Stimulated activated CD8-positive, alpha-beta memory T cell treated with anti-CD3 and anti-CD28 coated beads, Interleukin-7, amount 100 ng/mL, for 24 hours (primary cell): ENCODE data around the gene C12orf60.
"Not testable (repeated sequence)": the region's sequence is repeated elsewhere in the genome, so short reads cannot be mapped to it uniquely, and the experiment has no call there.

Experiments used
- DNase-seq: peaks from one replicate; pipeline ENCODE4 v3.0.0-alpha.2; 2020; ENCODE audit warnings: low read depth

The C12orf60 gene, protein sequence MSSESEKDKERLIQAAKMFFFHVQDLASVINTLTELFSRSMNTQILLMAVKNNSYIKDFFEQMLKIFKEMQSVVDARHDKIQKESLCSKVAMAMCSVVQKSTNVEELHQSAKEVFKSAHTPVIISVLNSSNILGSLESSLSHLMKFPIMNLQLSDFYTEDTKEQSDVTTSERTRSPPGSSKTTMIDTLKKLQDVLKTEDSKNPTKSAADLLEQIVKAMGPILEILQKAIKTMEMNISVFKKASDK

DNA sequence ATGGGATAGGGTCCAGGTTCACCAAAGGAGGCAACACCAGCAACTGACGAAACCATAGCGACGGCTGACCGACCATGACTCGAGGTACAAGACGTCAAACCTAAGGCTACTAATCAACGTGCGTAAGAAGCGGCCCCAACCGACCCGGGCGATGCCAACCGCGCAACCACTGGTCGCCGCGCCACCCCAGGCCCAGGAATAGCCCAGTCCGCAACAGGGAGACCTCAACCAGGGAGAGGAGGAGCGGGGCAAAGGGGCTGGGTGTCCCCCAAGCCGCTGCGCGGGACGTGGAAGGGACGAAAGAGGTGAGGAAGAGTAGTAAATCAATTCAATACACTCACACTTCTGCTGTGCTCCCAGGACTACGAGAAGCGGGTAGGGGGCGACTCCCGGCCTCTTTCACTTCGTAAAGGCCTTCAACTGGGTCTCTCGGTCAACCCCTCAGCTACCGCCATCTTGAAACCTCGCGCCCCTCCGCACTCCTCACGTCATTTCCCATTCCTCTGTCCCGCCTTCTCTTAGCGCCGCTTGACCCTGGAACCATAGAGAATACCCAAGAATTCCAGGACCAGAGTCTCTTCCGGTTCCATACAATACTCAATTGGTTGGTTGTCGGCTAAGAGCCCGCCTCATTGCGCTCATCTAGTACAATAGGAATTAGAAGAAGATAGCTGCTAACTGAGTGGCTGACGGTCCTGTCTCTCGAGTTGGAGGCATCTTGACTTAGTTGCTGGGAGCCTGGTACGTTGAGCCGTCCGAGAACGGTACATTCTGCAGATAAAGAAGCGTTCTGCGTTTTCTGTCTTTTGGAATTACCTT is at the start of gene C12orf60, which contains the start of gene WBP11:
Gene C12orf60 (plus strand): TSS at position 660 of the 819 bp plus-strand sequence. CDS start 19,266 bp downstream, outside the sequence.
Gene WBP11 (minus strand): TSS at position 468 of the 819 bp plus-strand sequence. CDS start 2,095 bp downstream, outside the sequence.
- DNase-seq: peak; percentile 68

DNA sequence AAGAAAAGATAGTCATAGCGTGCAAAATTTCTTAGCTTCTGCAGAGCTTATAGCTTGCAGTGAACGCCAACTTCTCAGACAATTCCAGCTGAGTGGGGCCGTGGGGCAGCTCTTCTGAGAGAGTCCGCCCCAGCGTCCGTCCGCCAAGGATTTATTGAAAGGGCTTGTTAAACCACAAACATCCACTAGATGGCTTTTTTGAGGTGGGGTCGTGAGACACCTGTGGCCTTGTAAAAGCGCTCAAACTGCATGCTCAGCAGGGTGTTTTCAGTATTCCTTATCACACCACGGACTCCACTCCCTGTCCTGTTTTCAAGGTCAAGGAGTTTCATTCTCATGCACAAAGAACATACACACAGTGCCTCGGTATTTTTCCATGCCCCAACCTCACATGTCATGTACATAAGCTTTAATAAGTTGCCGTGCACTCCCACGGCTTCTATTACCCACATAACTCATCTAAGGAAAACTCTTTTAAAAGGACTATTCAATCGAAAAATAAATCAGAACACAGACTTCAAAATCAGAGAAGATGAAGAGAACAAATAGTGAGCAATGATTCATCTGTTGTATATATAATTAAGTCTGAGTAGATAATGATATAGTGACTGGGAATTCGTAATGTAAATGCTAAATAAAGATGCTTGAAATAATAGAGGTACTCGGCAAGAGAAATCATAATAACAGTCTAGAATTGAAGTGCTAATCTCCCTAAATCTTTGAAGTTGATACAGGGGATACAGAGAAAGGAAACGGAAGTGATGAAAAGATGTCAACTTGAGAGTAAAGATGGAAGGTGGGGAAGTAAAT is 46.9 kb upstream of the C12orf60 start:
- no peak for DNase-seq

DNA sequence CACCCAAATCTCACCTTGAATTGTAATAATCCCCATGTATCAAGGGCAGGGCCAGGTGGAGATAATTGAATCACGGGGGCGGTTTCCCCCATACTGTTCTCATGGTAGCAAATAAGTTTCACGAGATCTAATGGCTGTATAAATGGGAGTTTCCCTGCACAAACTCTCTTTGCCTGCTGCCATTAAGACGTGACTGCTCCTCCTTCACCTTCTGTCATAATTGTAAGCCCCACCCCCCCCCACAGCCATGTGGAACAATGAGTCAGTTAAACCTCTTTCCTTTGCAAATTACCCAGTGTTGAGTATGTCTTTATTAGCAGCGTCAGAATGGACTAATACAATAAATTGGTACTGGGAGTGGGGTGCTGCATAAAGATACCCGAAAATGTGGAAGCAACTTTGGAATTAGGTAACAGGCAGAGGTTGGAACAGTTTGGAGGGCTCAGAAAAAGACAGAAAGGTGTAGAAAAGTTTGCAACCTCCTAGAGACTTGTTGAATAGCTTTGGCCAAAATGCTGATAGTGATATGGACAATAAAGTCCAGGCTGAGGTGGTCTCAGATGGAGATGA is 43.7 kb upstream of the C12orf60 start:
- DNase-seq: not testable (repeated sequence)

DNA sequence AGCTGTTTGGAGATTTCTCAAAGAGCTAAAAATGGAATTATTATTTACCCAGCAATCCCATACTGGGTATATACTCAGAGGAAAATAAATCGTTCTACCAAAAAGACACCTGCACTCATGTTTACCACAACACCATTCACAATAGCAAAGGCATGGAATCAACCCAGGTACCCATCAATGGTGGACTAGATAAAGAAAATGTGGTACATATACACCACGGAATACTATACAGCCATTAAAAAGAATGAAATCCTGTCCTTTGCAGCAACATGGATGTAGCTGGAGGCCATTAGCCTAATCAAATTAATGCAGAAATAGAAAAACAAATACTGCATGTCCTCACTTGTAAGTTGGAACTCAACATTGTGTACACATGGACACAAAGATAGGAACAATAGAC is 38.1 kb upstream of the C12orf60 start:
- DNase-seq: no peak

DNA sequence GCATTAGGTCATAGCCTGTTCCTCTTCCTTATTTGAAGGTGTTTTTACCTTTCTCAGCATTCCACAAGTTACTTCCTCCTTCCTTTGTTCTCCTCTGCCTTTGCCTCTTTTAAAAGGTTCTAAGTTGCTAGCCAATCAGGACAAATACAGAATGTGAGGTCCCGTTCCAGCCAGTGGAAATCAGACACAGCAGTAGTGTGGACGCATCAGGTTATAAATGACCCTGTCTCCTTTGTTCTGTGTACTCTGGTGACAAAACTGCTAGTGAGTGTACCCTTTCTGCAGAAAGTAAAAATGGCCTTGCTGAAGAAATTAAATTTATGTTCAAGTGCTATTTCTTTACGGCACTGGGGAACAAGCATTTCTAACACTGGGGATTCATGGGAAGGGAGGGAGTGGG is 37.5 kb upstream of the C12orf60 start:
- DNase-seq: not testable (repeated sequence)

DNA sequence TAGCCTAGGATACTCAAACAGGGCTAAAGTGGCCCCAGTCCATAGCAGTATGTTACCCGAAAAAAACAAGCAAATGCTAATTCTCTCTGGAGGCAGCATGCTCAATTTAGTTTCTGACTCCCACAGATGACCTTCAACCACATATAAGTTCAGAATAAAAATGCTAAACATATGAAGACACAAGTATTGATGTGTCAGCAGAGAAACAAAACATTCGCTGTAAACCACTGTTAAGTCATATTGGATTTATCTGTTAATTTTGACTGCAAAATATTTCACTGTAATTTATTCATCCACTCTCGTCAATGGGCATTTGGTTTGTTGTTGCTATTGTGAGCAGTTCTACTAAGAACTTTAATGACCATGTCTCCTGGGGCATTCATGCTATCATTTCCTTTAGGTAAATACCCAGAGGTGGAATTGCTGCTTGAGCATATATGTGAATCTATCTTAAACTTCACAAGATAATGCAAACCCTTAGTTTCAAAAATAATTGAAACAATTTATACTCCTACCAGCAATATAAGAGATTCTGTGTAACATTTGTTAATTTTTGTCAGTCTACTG is 36.7 kb upstream of the C12orf60 start:
- DNase-seq: no peak

DNA sequence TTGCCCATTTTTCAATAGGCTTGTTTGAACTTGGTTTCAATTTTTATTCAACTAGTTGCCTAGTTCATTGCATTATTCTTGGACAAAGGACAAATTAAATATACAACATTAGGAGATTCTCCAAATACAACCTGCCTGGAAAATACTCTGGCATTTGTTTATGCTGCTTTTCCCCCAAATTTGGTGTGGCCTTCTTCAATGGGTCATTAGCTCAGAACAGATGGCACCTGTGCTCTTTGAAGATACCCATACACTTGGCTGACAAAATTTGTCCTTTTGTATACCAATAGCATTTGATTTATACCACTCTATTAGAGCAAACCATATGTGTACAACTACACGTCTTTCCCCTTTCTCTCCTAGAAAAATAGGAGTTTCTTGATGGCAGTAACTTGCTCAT is 35.9 kb upstream of the C12orf60 start:
- DNase-seq: no peak

DNA sequence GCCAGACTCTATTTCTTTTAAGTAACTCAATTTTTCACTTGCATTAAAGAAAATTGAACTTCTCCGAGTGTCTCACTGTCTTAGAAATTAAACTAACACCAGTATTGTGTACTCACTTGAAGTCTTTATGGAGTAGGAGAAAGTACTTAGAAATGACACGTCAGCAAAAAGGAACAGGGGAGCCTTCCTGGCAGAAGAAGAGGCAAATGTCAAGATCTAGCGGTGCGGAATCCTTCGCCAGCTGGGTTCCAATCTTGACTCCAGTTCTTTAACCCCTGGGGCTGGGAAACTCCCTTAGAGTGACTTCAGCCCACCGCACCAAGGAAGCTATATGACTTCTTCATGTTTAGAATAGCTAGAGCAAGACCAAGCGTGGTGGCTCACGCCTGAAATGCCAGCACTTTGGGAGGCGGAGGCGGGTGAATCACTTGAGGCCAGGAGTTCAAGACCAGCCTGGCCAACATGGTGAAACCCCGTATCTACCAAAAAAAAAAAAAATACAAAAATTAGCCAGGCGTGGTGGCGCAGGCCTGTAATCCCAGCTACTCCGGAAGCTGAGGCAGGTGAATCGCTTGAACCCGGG is 34.6 kb upstream of the C12orf60 start:
- no peak for DNase-seq

DNA sequence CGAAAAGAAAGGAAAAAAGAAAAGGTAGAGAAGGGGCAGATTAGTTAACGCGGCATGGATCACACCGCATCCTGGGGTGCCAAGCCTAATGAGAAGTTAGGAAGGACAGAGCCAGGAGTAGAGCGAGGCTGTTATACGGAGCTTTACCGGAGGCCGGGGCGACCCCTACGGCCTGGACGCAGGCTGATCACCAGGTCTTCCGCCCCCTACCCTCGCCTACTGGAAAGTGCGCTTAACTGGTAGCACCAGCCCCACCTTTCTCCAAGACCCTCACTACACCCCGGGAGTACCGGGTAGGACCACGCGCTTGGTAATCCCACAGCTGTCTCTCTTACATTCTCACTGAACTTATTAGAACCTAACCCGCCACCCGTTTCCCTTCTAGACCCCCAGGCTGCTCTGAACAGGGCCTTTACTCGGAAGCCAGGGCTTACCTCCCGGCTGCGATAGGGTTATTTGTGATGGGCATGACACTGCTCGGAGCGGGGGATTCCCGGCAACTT is 34.0 kb upstream of the C12orf60 start:
- no peak for DNase-seq

DNA sequence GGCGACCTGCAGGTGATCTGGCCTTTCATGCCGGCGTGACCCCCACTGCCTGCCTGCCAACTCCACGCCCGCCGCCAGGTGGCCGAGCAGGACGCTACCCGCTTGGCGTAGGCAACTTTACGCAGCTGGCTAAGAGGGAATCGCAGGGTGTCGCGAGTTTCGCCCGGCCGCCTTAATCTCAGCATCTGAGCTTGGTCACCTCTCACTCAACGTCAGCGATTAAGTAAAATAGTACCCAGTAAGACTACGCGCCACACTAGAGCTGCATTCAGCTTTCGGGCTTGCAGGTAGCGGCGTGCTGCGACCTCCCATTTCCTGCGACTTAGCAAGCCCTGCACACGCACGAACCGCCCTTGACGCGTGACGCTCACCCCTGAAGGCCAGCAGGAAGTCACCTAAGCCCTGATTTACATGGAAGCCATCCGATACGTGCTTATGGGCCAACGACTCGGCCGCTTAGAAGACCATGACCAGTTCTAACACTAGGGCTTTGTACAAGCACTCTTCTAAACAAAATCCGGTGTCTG is 33.4 kb upstream of the C12orf60 start:
- DNase-seq: peak; percentile 72

DNA sequence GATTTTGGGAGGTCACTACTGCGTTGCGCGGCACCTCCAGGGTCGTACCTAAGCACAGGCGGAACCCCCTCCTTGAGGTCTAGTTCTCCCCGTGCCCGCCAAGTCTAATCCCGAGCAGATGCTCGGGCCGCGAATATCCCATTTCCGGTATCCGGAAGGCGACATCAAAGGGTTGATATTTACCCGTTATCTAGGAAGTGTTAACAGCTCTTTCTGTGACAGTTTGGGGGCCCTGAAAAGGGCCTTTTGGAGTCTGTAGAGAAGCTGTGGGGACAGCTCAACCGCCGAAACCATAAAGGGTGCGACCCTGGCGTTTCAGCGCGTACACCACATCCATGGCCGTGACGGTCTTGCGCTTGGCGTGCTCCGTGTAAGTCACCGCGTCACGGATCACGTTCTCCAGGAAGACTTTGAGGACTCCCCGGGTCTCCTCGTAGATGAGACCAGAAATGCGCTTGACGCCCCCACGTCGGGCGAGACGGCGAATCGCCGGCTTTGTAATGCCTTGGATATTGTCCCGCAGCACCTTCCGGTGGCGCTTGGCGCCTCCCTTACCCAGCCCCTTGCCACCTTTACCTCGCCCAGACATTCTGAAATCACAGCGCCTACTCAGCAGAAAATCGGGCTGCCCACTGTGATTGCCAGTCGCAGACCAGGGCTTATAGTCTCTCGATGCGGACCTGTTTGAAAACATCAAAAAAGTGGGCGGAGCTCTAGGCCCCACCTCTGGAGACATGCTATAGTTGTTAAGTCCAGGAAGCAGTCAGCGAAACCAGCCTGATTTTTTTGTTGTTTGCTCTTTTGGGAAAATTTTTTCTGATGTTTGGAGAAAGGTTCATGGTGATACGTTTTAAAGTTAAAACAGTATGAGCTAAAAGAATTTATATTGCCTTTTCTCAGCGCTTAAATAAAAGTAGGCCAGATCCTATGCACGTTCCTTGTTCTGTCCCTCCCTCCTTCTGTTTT is 32.7 kb upstream of the C12orf60 start:
- DNase-seq: peak; percentile 88

DNA sequence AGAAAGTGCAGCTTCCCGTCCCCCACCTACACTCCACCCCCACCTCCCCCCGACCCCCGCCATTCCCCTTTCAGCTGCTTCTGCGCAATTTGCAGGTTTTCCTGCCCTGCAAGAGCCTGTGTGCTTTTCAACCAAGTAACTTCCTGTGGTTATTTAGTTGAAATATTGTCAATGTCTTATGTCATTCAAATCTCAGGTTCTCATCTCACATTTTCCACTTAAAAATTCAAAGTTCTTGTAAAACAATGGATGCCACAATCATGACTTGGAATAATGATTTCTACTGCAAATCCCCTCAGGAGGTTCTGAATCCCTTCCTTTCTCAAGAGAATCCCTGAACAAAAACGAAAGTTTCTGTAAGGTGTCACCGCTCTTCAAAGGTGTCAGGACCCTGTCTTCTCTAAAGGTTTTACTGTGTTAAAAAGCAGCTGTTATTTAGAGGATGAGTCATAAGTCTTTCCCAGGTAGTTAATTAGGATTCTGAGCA is 31.8 kb upstream of the C12orf60 start:
- DNase-seq: no peak

DNA sequence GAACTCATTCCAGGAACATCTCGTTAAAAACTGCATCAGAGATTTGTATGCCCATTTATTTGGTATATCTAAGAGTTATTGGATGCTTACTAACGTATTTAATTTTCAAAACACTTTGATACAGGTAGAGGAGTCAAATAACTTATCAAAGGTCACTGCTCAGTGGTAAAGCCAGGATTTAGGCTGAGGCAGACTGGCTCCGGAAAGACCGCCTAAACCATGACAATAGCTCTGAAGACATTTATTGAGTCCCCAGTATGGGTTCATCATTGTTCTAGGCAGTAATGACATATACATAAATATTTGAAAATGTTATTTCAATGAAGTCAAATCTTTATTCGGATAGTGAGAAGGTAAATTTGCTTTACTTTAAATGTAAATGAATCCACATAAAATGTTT is 30.5 kb upstream of the C12orf60 start:
- no peak for DNase-seq

DNA sequence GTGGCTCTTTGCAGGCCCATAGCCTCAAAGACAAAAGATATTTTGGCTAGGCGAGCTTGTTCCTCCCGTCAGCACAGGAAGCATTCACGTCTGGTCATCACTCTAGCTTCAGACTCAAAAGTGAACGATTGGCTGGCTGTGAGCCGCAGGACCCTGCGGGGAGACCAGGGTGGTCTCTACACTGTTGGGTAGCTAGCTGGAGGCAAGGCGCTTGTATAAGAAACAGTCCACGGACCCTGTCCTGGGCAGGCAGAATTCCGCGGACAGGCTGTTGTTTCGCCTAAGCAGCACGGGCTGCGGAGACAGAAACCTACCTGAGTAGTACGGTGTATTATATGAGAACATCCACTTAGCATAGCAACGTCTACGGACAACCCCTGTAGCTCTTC is 29.8 kb upstream of the C12orf60 start:
- DNase-seq: no peak

DNA sequence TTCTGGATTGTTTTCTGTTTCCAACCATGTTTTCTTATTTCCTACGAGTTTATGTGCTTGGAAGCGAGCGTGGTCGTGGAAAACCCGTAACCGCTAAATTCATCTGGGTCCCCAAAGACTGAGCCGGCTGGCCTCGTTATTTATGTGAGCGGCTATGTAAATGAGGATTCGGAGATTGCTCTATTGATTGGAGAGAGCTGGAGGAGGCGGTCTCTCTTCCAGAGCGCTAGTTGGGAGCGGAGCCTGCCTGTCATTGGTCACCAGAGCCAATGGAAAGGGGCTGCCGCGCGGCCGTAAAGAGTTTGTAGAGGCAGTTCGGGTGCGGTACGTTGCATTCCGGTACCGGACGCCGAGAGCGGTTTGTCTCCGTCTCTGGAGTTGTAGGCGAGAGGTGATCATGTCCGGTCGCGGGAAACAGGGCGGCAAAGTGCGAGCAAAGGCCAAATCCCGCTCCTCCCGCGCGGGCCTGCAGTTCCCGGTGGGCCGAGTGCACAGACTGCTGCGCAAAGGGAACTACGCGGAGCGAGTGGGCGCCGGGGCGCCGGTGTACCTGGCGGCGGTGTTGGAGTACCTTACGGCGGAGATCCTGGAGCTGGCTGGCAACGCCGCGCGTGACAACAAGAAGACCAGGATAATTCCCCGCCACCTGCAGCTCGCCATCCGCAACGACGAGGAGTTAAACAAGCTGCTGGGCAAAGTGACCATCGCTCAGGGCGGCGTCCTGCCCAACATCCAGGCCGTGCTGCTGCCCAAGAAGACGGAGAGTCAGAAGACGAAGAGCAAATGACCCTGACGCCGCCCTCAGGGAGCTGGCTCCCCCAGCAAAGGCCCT is 29.2 kb upstream of the C12orf60 start:
- DNase-seq: peak; percentile 65

DNA sequence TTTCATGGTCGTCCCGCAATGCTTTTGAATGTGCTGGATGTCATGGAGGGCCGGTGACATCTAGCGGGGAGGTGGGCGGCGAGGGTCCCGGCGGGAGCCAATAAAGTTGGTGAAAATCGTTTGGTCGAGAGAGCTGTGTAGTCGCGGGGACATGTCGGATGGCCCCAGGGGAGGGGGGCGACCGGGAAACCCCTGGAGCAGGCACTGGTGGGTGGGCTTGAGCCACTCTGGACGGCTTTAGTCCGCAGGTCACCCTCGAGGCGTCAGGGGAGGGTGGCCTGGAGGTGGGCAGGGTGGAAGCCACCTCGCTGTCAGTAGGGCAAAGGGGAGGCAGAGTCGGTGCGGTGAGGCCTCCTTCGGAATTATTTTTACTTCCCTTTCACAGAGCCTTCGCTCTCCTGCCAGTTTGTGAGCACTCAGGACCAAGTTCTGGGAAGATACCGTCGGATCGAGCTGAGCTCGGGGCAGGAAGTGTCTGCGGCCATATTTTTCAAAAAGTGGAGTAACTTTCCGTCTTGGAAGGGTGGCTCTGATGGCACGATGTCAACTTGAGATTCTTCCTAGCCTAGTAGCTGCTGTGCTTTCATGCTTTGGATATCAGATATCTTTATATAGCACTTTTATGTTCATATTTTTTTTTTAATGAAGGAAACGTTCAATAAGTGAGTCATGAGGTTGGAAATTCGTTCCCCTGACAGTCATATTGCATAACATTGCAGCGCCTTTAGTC is 28.4 kb upstream of the C12orf60 start:
- no peak for DNase-seq

DNA sequence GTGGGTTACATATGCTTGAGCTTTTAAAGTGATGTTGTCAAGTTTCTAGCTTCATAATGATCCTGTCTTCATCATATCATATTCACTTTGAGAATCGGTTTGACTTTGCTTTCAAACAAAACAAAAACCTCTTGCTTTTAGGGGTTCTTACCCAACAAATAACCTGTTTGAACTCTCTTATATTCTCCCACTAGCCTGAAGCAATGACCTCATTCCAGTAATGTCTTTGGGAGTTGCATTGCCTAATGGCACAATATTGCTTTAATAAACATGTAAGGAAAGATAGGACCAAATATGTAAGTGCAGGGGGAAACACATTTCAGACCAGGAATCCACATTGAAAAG is 27.9 kb upstream of the C12orf60 start:
- no peak for DNase-seq
